ENCODE measurements around the gene CDC14B.
"Not testable (repeated sequence)": the region's sequence is repeated elsewhere in the genome, so short reads cannot be mapped to it uniquely, and the experiment has no call there.

The CDC14B gene

GRCh38 chr9:96587338-96588315, 32.0 kb downstream of the CDC14B start:
- DNase-seq: no peak

- no peak for DNase-seq
These were observed 34.2 kb downstream of the CDC14B start for GRCh38 chr9:96585426-96585825.

DNA sequence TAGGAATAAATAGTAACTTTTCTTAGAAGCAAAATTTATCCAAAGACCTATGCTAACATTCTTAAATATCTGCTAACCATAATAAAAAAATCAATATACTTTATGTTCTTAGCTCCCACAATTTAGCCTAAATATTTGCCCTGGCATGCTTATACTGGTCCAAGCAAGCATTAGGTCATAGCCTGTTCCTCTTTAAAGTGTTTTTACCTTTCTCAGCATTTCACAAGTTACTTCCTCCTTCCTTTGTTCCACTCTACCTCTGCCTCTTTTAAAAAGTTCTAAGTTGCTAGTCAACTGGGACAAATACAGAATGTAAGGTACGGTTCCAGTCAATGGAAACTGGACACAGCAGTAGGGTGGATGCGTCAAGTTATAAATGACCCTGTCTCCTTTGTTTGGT, 37.4 kb downstream of the CDC14B start:
- not testable (repeated sequence) for DNase-seq

- no peak for DNase-seq
These were observed 37.9 kb downstream of the CDC14B start for GRCh38 chr9:96581786-96582185.

DNA sequence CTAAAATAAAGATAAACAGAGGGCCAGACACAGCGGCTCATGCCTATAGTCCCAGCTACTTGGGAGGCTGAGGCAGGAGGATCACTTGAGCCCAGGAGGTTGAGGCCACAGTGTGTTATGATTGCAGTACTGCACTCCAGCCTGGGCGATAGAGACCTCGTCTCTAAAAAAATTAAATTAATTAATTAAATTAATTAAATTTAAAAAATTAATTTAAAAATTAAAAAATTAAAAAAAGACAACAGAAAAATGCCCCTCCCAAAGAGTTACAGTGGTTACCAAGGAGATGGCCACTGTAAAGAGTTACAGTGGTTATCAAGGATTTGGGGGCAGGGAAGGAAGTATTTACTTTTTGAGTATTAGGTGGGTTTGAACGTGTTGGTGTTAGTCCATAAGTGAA, 38.3 kb downstream of the CDC14B start:
- no peak for DNase-seq

GRCh38 chr9:96574931-96575351, 44.7 kb downstream of the CDC14B start:
- DNase-seq: no peak

DNA sequence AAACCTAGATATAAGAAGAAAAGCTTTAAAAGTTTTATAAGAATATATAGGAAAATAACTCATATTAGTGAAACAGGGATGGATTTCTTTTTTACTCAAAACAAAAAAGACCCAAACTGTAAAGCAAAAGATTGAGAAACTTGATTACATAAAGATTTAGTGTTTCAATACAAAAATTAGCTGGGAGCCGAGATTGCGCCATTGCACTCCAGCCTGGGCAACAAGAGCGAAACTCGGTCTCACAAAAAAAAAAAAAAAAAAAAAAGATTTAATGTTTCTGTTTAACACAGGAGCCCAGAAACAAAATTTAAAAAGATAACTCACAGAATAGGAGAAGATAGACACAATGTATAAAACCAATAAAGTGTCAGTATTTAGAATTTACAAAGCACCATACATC, 45.2 kb downstream of the CDC14B start:
- DNase-seq: no peak

GRCh38 chr9:96567203-96567700, 52.4 kb downstream of the CDC14B start:
- DNase-seq: no peak

- DNase-seq: peak; percentile 77
These were observed 53.0 kb downstream of the CDC14B start for GRCh38 chr9:96566498-96567202.

- no peak for DNase-seq
These were observed 53.8 kb downstream of the CDC14B start for GRCh38 chr9:96565671-96566497.

DNA sequence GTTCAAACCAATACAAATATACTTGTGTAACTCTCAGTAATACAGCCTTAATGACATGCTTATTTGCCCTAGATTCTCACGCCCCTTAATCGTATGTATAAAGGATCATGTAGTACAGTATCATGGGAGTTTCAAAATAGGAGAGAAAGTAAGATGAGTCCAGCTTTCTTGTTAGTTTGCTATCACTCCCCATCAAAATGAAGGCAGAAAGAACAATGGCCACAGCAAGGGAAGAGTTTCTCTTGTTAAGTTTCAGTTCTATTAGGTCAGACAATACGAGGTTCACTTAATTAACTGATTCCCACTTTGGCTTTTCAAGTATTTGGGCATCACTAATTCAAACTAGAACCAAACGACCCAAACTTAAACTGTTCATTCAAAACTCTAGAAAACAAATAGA, 55.4 kb downstream of the CDC14B start:
- DNase-seq: no peak

- DNase-seq: no peak
These were observed 60.2 kb downstream of the CDC14B start for GRCh38 chr9:96559339-96559943.

GRCh38 chr9:96557921-96558320, 61.7 kb downstream of the CDC14B start:
- no peak for DNase-seq

DNA sequence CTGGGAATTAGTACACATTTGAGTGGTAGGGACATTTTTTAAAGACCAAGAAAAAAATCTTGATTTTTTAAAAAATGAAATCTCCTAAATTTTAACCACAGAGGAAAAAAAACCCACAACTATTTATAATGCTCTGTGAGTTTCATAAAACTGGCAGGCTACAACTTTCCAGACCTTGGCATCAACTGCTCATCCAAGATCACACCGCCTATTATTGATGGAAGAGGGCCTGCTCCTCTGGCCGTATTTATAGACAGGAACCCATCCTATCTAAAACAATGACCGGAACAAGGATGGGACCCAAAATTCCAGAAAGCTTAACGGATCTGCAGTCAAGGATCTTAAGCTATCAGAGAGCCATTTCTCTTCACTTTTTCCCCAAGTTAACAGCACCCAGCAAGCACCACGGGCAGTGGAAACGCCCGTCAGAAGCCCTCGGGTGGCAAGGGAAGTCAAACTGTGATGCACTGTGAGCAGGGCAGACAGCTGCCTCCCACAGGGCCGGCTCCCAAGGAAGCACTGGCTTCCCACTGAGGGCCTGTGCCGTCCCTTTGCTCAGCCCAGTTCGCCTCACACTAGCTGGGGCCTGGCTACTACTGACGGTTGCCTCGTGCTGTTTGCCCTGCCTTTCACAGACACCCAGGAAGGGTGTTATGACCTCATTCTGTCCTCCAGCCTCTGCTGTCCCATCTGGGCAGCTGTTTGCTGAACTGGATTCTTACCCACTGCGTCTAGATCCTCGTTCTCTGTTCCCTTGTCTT, 62.8 kb downstream of the CDC14B start:
- no peak for DNase-seq

GRCh38 chr9:96555567-96556386, 63.9 kb downstream of the CDC14B start:
- DNase-seq: no peak

DNA sequence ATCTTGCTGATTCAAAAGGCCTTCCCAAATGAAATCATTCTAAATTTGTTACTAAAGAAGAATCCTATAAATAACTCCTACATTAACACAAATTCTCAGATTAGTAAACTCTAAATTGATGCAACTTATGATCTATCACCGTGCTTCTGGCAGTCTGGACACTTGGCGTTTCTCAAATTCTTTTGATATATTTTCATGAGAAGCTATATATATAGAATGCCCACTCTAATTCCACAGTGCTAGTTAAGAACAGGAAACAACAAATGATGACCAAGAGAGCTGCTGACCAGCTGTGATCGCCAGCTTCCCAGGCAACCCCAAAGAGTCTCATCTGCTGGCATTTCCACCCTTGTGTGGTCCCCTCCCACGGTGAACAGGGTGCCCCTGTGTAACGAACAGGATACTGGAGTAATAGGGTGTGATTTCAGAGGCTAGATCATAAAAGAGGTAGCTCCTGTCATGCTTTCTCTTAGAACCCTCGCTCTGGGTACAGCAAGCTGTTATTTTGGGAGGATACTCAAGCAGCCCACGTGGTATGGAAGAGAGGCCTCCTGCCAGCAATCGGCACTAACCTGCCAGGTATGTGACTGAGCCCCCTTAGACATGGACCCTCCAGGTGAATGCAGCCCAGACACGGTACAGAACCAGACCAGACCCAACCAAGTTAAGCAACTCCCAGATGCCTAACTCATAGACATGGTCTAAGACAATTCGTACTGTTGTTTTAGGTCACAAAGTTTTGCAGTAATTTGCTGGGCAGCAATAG, 64.7 kb downstream of the CDC14B start:
- no peak for DNase-seq

DNA sequence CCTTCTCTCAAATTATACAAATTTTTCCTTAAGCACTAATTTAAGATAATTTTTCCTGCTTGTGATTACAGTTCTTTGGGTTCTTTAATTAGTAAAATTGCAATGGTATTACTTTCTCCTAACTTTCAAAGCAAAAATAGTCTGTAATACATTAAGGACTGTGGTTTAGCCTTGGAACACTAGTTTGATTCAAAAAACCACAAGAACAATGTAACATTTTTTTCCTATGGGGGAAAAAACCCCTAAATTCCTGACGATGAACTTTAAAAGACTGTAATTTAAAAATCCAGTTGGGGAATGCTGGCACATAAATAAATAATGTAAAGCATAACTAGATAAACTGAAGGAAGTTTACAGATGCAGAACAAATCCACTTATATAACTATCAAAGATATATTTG, 65.3 kb downstream of the CDC14B start:
- DNase-seq: no peak

- no peak for DNase-seq
These were observed 66.6 kb downstream of the CDC14B start for GRCh38 chr9:96553070-96553469.

DNA sequence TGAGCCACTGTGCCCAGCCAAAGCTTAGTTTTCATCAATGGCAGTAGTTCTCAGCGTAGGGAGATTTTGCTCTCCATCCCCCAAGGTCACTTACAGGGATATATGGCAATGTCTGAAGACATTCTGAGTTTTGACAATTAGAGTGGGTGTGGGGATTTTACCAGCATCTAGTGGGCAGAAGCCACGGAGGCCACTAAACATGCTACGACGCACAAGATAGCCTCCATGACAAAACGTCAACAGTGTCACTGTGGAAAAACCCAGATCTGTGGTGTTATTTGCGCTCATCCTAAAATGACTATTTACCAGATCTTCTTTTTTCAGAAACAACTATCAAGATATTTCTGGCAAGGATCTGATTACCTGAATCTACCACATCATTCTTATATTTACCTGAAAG, 68.2 kb downstream of the CDC14B start:
- DNase-seq: no peak

DNA sequence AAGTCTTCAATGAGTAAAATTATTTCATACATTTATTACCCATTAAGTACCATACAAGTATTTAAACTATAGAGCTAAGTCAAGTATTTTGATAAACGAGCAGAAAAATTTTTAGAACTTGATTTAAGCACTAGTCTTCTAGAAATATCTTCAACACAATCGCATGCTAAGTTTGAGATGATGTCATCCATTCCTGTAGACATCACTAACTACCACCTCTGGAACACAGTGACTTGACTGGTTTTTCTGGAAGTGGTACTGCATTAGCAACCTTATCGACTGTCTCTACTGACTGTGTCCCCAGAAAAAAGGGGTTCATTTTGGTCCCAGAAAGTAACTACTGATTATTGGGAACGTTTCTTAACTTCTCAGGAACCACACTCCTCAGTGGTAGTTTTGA, 69.0 kb downstream of the CDC14B start:
- no peak for DNase-seq
